ENCODE results near the gene ACIN1.

ACIN1 gene

GRCh38 chr14:23052182-23052623 lies 42.7 kb downstream of the ACIN1 start:
- Histone ChIP-seq H3K9ac (peak overlapping the region in 3 of 11 experiments; percentile 18 to 44 (median 20); a peak in 2 of 22 replicates), H4K20me1 (peaks cover 0 to 19% (median 4%) of the 10 kb centered on the region in 11 experiments; a peak in 7 of 22 replicates), H3K27me3 (peaks cover 2 to 8% (median 6%) of the 10 kb centered on the region in 11 experiments; a peak in 15 of 22 replicates), H3K9me3 (replicated peaks in 1 of 11) (no peaks in the 10 kb centered on the region), H3K4me2 (no peak overlapping the region), H3K36me3 (no peaks in the 10 kb centered on the region; a peak in 2 of 22 replicates), H3K27ac (no peak overlapping the region), H3K4me1 (peaks cover 15 to 30% (median 22%) of the 10 kb centered on the region in 10 experiments; a peak in 19 of 20 replicates), H3K4me3 (no peak overlapping the region)
- no peak for TF ChIP-seq Cebpa-rat (IDR thresholded peaks at IDR 0.05)

DNA sequence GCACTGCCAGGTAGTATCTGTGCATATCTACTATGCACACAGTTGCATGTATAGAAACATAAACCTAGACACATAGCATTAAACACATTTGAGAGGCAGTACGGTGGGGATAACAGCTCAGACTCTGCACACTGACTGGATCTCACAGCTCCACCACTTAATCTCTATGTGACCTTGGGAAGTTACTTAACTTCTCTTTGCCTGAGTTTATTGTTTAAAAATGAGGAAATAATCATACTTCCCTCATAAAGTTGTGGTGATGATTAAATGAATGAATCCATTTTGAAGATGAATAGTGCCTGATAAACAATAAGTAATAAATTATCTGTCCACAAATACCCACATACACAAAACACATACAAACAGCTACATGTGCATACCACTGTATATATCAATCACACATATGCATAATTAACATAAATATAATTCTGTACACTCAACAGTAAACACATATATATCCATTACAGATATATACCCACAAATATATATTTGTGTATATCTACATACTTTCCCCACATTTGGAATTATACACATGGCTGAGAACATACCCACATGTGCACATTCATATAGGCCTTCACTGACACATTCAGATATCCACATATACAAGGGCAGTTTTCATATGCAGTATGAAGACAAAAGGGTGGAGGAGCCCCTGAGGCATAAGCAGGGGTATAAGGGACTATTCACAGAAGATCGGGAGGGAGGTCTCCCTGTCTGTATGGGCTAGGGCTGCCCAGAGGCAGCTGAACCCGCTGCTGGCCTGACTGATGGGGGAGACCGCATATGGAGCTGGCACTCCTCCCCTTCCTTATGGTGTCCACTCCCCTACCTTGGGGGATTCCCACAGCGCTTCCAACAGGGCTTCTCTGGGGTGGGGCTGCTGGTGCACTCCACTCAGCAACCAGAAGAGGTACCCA lies 43.5 kb downstream of the ACIN1 start:
- H4K20me1 ChIP-seq, result peaks cover 0 to 11% (median 0%) of the 10 kb centered on the region in 11 experiments; a peak in 6 of 22 replicates
- H3K4me2 ChIP-seq, result no peak overlapping the region
- peak overlapping the region in 1 of 11 experiments; percentile 44; a peak in 1 of 22 replicates for H3K9ac ChIP-seq

GRCh38 chr14:23049011-23049410 lies 45.9 kb downstream of the ACIN1 start:
- Histone ChIP-seq H3K4me1 (peaks cover 0 to 31% (median 21%) of the 10 kb centered on the region in 10 experiments; a peak in 15 of 20 replicates), H3K4me2 (no peak overlapping the region)

More for the DNA sequence above, 43.5 kb downstream of the ACIN1 start:
- no peak overlapping the region for H3K4me3 ChIP-seq
- no peak overlapping the region for H3K27ac ChIP-seq
- H3K27me3 ChIP-seq, result no peaks in the 10 kb centered on the region; a peak in 1 of 22 replicates
- no peak for TF ChIP-seq Cebpa-rat (IDR thresholded peaks at IDR 0.05)
- no peaks in the 10 kb centered on the region for H3K9me3 ChIP-seq (replicated peaks in 1 of 11)
- no peaks in the 10 kb centered on the region; a peak in 2 of 22 replicates for H3K36me3 ChIP-seq
- peaks cover 7 to 27% (median 20%) of the 10 kb centered on the region in 10 experiments; a peak in 19 of 20 replicates for H3K4me1 ChIP-seq

DNA sequence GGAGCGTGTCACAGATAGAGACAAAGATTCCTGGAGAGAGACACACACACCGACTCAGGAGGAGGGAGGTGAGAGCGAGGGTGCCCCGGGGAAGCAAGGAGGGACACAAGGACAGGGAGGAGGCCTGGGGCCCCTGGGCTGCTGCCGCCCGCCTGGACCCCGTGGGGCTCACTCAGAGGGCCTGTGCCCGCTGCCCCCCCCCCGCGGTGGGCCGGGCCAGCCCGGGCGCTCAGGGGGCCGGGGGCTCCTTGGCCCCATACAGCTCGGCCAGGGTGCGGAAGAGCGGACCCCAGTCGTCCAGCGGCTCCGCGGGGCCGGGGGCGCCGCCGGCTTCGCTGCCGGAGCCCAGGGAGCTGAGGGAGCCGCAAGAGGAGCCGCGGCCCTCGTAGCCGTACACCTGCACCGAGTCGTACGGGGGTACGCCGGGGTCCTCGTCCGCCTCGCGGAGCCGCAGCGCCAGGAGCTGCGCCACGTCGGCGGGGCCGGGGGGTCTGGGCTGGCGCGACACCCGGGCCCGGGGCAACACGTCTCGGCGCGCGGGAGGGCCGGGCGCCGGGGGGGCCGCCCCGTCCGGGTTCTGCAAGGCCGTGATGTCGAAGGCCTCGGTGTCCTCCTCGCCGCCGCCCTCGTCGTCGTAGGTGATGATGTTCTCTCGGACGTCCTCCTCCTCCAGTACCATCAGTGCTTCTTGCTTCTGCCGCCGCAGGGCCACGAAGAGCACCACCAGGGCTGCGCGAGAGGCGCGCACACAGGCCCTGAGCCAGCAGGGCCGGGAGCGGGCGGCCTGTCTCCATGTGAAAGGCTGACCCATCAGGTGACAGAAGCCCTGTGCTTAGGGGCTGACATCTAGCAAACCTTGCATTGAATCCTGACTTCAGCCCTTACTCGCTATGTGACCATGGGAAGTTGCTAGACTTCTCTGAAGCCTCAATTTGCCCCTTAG lies 46.9 kb downstream of the ACIN1 start:
- no peak overlapping the region for H3K4me3 ChIP-seq
- TF ChIP-seq Cebpa-rat (IDR thresholded peaks at IDR 0.05), result no peak
- no peaks in the 10 kb centered on the region; a peak in 2 of 22 replicates for H3K36me3 ChIP-seq
- H3K4me1 ChIP-seq, result peaks cover 0 to 31% (median 21%) of the 10 kb centered on the region in 10 experiments; a peak in 15 of 20 replicates
- no peaks in the 10 kb centered on the region for H3K9me3 ChIP-seq (replicated peaks in 1 of 11)
- H3K27me3 ChIP-seq, result no peaks in the 10 kb centered on the region
- H3K9ac ChIP-seq, result 0 out of 22 replicates have a peak overlapping the region, but pooled peaks of 2 of the 11 experiments have one; percentile 18 to 24
- no peaks in the 10 kb centered on the region for H4K20me1 ChIP-seq
- H3K27ac ChIP-seq, result no peak overlapping the region
- H3K4me2 ChIP-seq, result no peak overlapping the region

More at GRCh38 chr14:23049011-23049410, 45.9 kb downstream of the ACIN1 start:
- H4K20me1 ChIP-seq, result no peaks in the 10 kb centered on the region
- no peaks in the 10 kb centered on the region for H3K9me3 ChIP-seq (replicated peaks in 1 of 11)
- TF ChIP-seq Cebpa-rat (IDR thresholded peaks at IDR 0.05), result no peak
- no peak overlapping the region for H3K27ac ChIP-seq
- no peaks in the 10 kb centered on the region for H3K27me3 ChIP-seq
- no peak overlapping the region for H3K9ac ChIP-seq
- H3K36me3 ChIP-seq, result no peaks in the 10 kb centered on the region; a peak in 2 of 22 replicates
- H3K4me3 ChIP-seq, result no peak overlapping the region

- peak overlapping the region in 4 of 11 experiments; percentile 16 to 33 (median 21); a peak in 4 of 22 replicates for H3K9ac ChIP-seq
Observed at GRCh38 chr14:23047034-23047634, 47.8 kb downstream of the ACIN1 start.

DNA sequence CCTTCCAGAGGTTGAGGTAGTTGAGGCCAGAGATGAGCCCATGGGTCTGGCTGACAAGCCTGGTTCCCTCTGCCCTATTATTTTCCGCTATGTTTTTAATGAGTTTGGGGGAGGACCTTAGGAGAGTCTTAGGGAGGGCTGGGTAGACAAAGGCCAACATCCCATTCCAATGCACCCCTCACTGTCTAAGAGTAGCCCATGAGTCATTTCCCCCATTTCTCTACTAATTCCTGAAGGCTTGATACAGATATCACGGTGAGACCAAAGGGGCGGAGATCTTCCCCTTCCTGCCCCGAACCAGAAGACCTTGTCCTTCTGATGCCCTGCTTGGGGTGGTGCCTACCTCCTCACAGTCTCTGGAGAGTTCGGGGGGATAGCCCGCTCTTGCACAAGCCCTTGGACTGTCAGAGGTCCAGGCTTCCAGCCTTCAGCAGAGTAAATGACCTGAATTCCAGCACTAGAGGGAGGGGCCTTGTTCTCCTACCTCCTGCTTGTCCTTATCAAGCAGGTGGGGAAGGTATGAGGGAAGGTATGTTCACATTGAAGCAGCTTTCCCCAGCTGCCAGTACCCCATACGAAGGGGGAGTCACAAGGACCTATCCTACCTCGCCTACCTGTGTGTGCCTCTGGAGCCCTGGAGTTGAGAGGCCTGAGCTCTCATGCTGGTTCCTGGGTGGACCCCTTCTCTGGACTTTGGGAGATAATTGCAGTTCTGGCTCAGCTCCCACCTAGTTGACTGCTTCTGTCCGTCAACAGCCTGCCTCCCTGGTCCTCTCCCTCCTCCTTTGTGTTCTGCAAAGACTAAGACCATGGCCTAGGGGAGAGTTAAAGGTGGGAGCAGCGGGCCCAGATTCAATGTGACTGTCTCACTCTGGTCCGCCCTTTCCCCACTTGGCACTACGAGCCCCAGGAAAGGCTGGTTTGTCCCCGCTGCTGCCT lies 49.2 kb downstream of the ACIN1 start:
- Histone ChIP-seq H3K9me3 (replicated peaks in 1 of 11) (no peaks in the 10 kb centered on the region), H3K27me3 (no peaks in the 10 kb centered on the region), H3K27ac (no peak overlapping the region), H4K20me1 (no peaks in the 10 kb centered on the region), H3K36me3 (no peaks in the 10 kb centered on the region; a peak in 2 of 22 replicates), H3K4me2 (peak overlapping the region in 10 of 11 experiments; percentile 4 to 75 (median 52); a peak in 18 of 22 replicates), H3K4me3 (no peak overlapping the region), H3K4me1 (peaks cover 0 to 28% (median 16%) of the 10 kb centered on the region in 10 experiments; a peak in 15 of 20 replicates), H3K9ac (0 out of 22 replicates have a peak overlapping the region, but pooled peaks of 1 of the 11 experiments have one; percentile 7)
- TF ChIP-seq Cebpa-rat (IDR thresholded peaks at IDR 0.05), result no peak

More at GRCh38 chr14:23047034-23047634, 47.8 kb downstream of the ACIN1 start:
- H3K27ac ChIP-seq, result 0 out of 22 replicates have a peak overlapping the region, but pooled peaks of 1 of the 11 experiments have one; percentile 5
- peaks cover 0 to 31% (median 21%) of the 10 kb centered on the region in 10 experiments; a peak in 15 of 20 replicates for H3K4me1 ChIP-seq
- H3K27me3 ChIP-seq, result no peaks in the 10 kb centered on the region
- no peak overlapping the region for H3K4me3 ChIP-seq
- no peaks in the 10 kb centered on the region for H3K9me3 ChIP-seq (replicated peaks in 1 of 11)
- no peaks in the 10 kb centered on the region; a peak in 2 of 22 replicates for H3K36me3 ChIP-seq
- no peak for TF ChIP-seq Cebpa-rat (IDR thresholded peaks at IDR 0.05)
- H3K4me2 ChIP-seq, result peak overlapping the region in 6 of 11 experiments; percentile 1 to 32 (median 20); a peak in 4 of 22 replicates
- H4K20me1 ChIP-seq, result no peaks in the 10 kb centered on the region

DNA sequence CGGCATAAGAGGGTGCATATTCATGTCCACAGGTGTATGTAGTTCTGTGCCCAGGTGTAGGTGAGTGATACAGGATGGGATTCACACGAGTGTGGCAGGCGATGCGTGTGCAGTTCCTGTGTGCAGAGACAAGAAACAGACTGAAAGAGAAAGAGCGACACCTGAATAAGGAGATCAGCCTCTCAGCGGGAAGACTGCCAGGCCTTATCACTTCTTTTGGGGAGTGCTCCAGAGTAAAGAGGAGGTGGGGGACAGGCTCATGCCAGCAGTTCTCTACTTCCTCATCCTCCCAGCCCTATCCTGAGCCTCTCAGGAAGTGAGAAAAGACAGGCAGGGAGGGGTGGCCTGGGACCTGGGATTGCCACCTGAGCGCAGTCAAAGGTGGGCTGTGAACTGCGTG lies 50.1 kb downstream of the ACIN1 start:
- H3K4me2 ChIP-seq, result peak overlapping the region in 10 of 11 experiments; percentile 4 to 75 (median 52); a peak in 14 of 22 replicates
- no peak overlapping the region for H3K9ac ChIP-seq
- H3K9me3 ChIP-seq (replicated peaks in 1 of 11), result no peaks in the 10 kb centered on the region
- no peak overlapping the region for H3K4me3 ChIP-seq
- H3K4me1 ChIP-seq, result peaks cover 0 to 28% (median 16%) of the 10 kb centered on the region in 10 experiments; a peak in 15 of 20 replicates
- no peaks in the 10 kb centered on the region for H3K27me3 ChIP-seq
- TF ChIP-seq Cebpa-rat (IDR thresholded peaks at IDR 0.05), result no peak
- no peak overlapping the region for H3K27ac ChIP-seq
- H4K20me1 ChIP-seq, result no peaks in the 10 kb centered on the region
- H3K36me3 ChIP-seq, result no peaks in the 10 kb centered on the region; a peak in 2 of 22 replicates

All from BLaER1 treated with 17β-estradiol and CSF1 and Interleukin-3, amounts not matched to agents 10 nM and 100 nM (cell line).